ENCODE results near the gene PDE6A. TPM values are rescaled to one million over a fixed set of nuclear protein-coding genes. Genes with fewer than 3 reads are reported as not detected.

The PDE6A gene
- total RNA-seq, 1 experiment from 2014 or later, result 0.50 TPM

DNA sequence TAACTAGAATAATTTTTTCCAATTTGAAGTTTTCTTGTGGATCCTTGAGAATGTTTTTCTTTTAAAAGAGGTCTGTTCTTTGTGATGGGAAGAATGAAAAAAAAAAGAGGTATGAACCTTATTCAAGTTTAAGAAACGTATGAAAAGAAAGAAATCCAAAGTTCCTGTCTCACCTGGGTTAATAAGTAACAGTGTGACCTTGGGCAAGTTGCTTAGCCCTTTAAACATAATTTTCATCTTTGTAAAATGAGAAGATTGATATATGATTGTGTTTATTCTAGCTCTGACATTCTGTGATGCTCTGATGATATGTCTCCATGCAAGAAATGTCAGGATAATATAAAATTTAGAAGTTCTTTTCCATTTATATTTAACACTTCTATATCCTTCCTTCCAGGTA, 35.3 kb upstream of the PDE6A start:
- Histone ChIP-seq H4K20me1 (ENCODE audit: insufficient read depth) (no peaks in the 10 kb centered on the region), H3K36me3 (ENCODE audit: low read depth) (0 out of 2 replicates have a peak, but pooled peaks cover 4% of the 10 kb centered on the region), H3K27me3 (ENCODE audit: insufficient read depth, low read depth) (no peaks in the 10 kb centered on the region), H3K4me2 (no peak overlapping the region), H3K9me3 (ENCODE audit: insufficient read depth, low read depth) (no peaks in the 10 kb centered on the region), H2AFZ (no peak overlapping the region), H3K4me3 (no peak overlapping the region), H3K79me2 (ENCODE audit: low read depth) (no peaks in the 10 kb centered on the region), H3K9me2 (ENCODE audit: insufficient read depth) (no peaks in the 10 kb centered on the region), H3K27ac (no peak overlapping the region), H3K4me1 (replicated peaks; ENCODE audit: insufficient read depth) (no peaks in the 10 kb centered on the region; the same call in 1 of the 2 replicates), H3F3A (ENCODE audit: insufficient read depth, low read depth) (no peaks in the 10 kb centered on the region; the same call in 1 of the 2 replicates)
- no TSS peak for BruUV-seq (replicated peaks)
- no peak for DNase-seq
- POLR2A ChIA-PET (ENCODE audit: unreplicated experiment), result no interaction called here
- CTCF ChIA-PET, result no interaction called here
- TF ChIP-seq, protein P1, sequence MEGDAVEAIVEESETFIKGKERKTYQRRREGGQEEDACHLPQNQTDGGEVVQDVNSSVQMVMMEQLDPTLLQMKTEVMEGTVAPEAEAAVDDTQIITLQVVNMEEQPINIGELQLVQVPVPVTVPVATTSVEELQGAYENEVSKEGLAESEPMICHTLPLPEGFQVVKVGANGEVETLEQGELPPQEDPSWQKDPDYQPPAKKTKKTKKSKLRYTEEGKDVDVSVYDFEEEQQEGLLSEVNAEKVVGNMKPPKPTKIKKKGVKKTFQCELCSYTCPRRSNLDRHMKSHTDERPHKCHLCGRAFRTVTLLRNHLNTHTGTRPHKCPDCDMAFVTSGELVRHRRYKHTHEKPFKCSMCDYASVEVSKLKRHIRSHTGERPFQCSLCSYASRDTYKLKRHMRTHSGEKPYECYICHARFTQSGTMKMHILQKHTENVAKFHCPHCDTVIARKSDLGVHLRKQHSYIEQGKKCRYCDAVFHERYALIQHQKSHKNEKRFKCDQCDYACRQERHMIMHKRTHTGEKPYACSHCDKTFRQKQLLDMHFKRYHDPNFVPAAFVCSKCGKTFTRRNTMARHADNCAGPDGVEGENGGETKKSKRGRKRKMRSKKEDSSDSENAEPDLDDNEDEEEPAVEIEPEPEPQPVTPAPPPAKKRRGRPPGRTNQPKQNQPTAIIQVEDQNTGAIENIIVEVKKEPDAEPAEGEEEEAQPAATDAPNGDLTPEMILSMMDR (conservative IDR thresholded peaks at IDR 0.05), result no peak
- no peak for TF ChIP-seq EZH2 (IDR thresholded peaks at IDR 0.05; ENCODE audit: low read depth)
- intact Hi-C loops (cut with micrococcal nuclease; ENCODE audit: unreplicated experiment), result no loop called here

DNA sequence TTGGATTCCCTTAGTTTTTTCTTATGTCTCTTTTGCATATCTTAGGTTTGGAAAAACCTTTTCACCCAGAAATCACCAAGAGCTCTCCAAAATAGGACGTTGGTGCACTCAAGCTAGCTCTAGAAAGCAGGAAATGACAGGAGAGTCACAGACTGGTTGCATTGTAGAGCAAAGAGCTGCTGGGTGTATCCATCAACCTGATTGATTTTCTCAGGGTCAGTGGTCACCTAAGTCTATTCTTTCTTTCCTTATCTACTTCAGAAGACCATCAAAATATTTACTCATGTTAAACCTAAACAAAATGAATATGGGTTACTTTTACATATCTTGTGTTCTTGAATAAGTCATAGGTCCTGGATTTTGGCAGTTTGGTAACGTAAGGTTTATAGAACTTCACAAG, 30.8 kb upstream of the PDE6A start:
- H3K27me3 ChIP-seq (ENCODE audit: insufficient read depth, low read depth), result no peaks in the 10 kb centered on the region
- H3K27ac ChIP-seq, result no peak overlapping the region
- H3F3A ChIP-seq (ENCODE audit: insufficient read depth, low read depth), result no peaks in the 10 kb centered on the region; the same call in 1 of the 2 replicates
- intact Hi-C loops (cut with micrococcal nuclease; ENCODE audit: unreplicated experiment), result no loop called here
- H3K79me2 ChIP-seq (ENCODE audit: low read depth), result no peaks in the 10 kb centered on the region
- TF ChIP-seq EZH2 (IDR thresholded peaks at IDR 0.05; ENCODE audit: low read depth), result no peak
- TF ChIP-seq, protein P1 (conservative IDR thresholded peaks at IDR 0.05), result no peak
- no peak for DNase-seq
- no peak overlapping the region for H3K4me2 ChIP-seq
- 0 out of 2 replicates have a peak, but pooled peaks cover 4% of the 10 kb centered on the region for H3K9me2 ChIP-seq (ENCODE audit: insufficient read depth)
- H3K9me3 ChIP-seq (ENCODE audit: insufficient read depth, low read depth), result no peaks in the 10 kb centered on the region; the same call in 1 of the 2 replicates
- no peaks in the 10 kb centered on the region; the same call in 1 of the 2 replicates for H3K4me1 ChIP-seq (replicated peaks; ENCODE audit: insufficient read depth)
- no peaks in the 10 kb centered on the region for H4K20me1 ChIP-seq (ENCODE audit: insufficient read depth)
- H2AFZ ChIP-seq, result no peak overlapping the region
- CTCF ChIA-PET, result interaction anchor here (0.6 to 0.7 kb wide), 2 partner anchors 9 to 23 kb away, joined by 3 to 12 read pairs; no protein-coding TSS in a partner anchor
- POLR2A ChIA-PET (ENCODE audit: unreplicated experiment), result interaction anchor here (0.6 kb wide), 1 partner anchor 39 kb away, joined by 4 read pairs; no protein-coding TSS in a partner anchor
- H3K36me3 ChIP-seq (ENCODE audit: low read depth), result 0 out of 2 replicates have a peak, but pooled peaks cover 4% of the 10 kb centered on the region
- H3K4me3 ChIP-seq, result no peak overlapping the region
- BruUV-seq (replicated peaks), result no TSS peak

DNA sequence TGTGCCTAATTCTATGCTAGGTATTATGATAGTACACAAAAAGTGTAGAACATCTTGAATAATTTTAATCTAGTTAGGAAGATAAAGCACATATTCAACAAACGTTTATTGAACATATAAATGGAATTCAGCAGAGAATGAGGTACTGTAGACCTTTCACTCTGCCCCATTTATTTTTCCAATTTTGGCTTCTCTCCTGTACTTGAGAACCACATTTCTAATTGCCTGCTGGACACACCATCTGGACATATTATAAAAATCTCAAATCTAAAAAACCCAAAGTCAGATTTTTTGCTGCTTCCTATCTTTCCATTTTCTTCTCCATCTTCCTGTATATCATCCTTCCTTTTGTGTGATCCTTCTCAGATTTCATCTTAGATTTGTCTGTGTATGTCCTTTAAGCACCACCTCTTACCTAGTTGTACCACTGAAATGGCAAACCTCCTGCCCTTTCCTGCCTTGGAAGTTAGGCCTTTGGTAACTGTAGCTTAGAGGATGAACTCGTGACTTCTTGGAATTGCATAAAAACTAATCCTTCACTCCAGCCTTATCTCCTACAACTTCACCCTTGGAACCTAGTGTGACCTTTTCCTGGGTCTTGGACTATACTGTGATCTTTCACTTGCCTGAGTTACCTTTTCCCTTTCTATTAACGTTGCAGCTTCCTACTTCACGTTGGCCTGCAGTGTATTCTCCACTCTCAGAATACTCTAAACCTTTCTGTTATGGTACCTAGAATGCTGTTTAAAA, 24.8 kb upstream of the PDE6A start:
- no TSS peak for BruUV-seq (replicated peaks)
- H3F3A ChIP-seq (ENCODE audit: insufficient read depth, low read depth), result no peaks in the 10 kb centered on the region
- no peaks in the 10 kb centered on the region for H3K4me1 ChIP-seq (replicated peaks; ENCODE audit: insufficient read depth)
- no peak overlapping the region for H3K27ac ChIP-seq
- intact Hi-C loops (cut with micrococcal nuclease; ENCODE audit: unreplicated experiment), result loop anchor here (10.0 kb wide), 1 partner anchor 335 kb away; no protein-coding TSS in a partner anchor
- H3K36me3 ChIP-seq (ENCODE audit: low read depth), result no peaks in the 10 kb centered on the region
- TF ChIP-seq, protein P1 (conservative IDR thresholded peaks at IDR 0.05), result no peak
- no peak for TF ChIP-seq EZH2 (IDR thresholded peaks at IDR 0.05; ENCODE audit: low read depth)
- no peaks in the 10 kb centered on the region for H4K20me1 ChIP-seq (ENCODE audit: insufficient read depth)
- ChIA-PET CTCF (no interaction called here), POLR2A (ENCODE audit: unreplicated experiment) (no interaction called here)
- H3K9me3 ChIP-seq (ENCODE audit: insufficient read depth, low read depth), result no peaks in the 10 kb centered on the region; the same call in 1 of the 2 replicates
- H3K4me2 ChIP-seq, result no peak overlapping the region
- no peak for DNase-seq
- no peak overlapping the region for H3K4me3 ChIP-seq
- H3K79me2 ChIP-seq (ENCODE audit: low read depth), result no peaks in the 10 kb centered on the region
- 0 out of 2 replicates have a peak, but pooled peaks cover 4% of the 10 kb centered on the region for H3K9me2 ChIP-seq (ENCODE audit: insufficient read depth)
- H2AFZ ChIP-seq, result no peak overlapping the region
- no peaks in the 10 kb centered on the region for H3K27me3 ChIP-seq (ENCODE audit: insufficient read depth, low read depth)
